Omental fat pad (tissue), 4 donors: ENCODE measurements around the gene KLHL4. TPM values are rescaled to one million over a fixed set of nuclear protein-coding genes. Genes with fewer than 3 reads are reported as not detected.

Experiments used
- ATAC-seq: fragments of 150-250 bp; one replicate; pipeline ENCODE4 v1.9.1; 2016; ENCODE audit warnings: mild to moderate bottlenecking, moderate library complexity; ENCODE audit not compliant: low FRiP score
- DNase-seq: peaks from one replicate; pipeline ENCODE4 v3.0.0-alpha.2; 2019; ENCODE audit warnings: low spot score
- CTCF ChIP-seq, 3 donors: fragments of 450-650 bp; IDR thresholded peaks; one replicate each; pipeline ENCODE4 v1.5.1; 2016 to 2017; ENCODE audit warnings: antibody characterized with exemption in 3 of 3, mild to moderate bottlenecking in 3 of 3, moderate library complexity in 2 of 3
- total RNA-seq, 4 donors: library from RNA; depleted of rRNA; stranded (reverse); fragments of >200 nt; gene quantifications; one replicate each; pipeline ENCODE4 v1.1.0, GENCODE V29; 2016

KLHL4 gene
- total RNA-seq, 4 donors from 2014 or later = 1.2 to 5.5 (median 2.4) TPM

- ATAC-seq (no peak), DNase-seq (no peak)
- no peak for TF ChIP-seq CTCF (IDR thresholded peaks at IDR 0.05)
These were observed 63.3 kb downstream of the KLHL4 start for GRCh38 chrX:87580862-87581261.

- ATAC-seq (no peak), DNase-seq (no peak)
- no peak for TF ChIP-seq CTCF (IDR thresholded peaks at IDR 0.05)
These were observed 64.9 kb downstream of the KLHL4 start for GRCh38 chrX:87582453-87582852.

GRCh38 chrX:87583679-87584078, 66.1 kb downstream of the KLHL4 start:
- TF ChIP-seq CTCF (IDR thresholded peaks at IDR 0.05) = no peak
- DNase-seq = no peak
- ATAC-seq = no peak

GRCh38 chrX:87616371-87616770, 98.8 kb downstream of the KLHL4 start:
- DNase-seq (no peak), ATAC-seq (no peak)
- TF ChIP-seq CTCF (IDR thresholded peaks at IDR 0.05) = no peak

- DNase-seq (no peak), ATAC-seq (no peak)
- TF ChIP-seq CTCF (IDR thresholded peaks at IDR 0.05) = no peak
These were observed 104.1 kb downstream of the KLHL4 start for GRCh38 chrX:87621697-87622096.

GRCh38 chrX:87626996-87627395, 109.4 kb downstream of the KLHL4 start:
- DNase-seq (no peak), ATAC-seq (no peak)
- TF ChIP-seq CTCF (IDR thresholded peaks at IDR 0.05) = no peak

GRCh38 chrX:87634361-87634760, 116.8 kb downstream of the KLHL4 start:
- ATAC-seq = no peak
- no peak for TF ChIP-seq CTCF (IDR thresholded peaks at IDR 0.05)
- DNase-seq = no peak
